Measurements from ENCODE around the gene OTUB1. TPM values are rescaled to one million over a fixed set of nuclear protein-coding genes. Genes with fewer than 3 reads are reported as not detected.

OTUB1 gene
- total RNA-seq, 1 donor from 2014 or later = 124 TPM

DNA sequence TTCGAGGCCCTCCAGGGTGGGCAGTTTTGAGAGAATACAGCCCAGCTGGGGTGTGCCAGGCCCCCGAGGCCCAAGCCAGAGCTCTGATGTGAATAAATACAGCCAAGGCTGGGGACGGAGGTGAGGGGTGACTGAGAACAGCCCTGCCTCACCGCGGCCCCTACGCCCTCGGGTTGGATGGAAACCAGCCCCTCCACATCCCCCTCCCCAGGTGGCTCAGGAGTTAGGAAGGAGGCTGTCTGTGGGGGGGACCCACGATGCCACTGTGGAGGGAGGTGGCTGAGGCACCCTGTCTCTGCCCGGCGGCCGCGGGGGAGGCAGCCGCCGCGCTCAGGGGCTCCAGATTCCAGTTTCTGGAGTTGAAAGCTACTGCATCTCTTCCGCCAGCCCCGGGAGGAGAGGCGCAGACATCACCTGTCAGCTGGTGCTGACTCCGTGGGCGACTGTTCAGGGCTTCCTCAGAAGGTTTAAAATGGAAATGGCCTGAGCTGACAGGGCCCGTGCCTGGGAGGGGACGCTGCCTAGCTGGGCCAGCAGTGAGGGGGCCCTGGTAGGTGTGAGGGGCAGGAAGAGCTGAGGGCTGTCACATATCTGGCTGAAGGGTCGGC lies 50.9 kb downstream of the OTUB1 start:
- Mint-ChIP-seq H3K4me3 (ENCODE audit: low read depth) (no peak overlapping the region), H3K36me3 (ENCODE audit: insufficient read depth) (no peaks in the 10 kb centered on the region), H3K27me3 (peaks cover 57% of the 10 kb centered on the region), H3K27ac (no peak overlapping the region), H3K4me1 (ENCODE audit: low read depth) (peaks cover 8% of the 10 kb centered on the region), H3K9me3 (ENCODE audit: low read depth) (no peaks in the 10 kb centered on the region)
- TF ChIP-seq, protein P1, sequence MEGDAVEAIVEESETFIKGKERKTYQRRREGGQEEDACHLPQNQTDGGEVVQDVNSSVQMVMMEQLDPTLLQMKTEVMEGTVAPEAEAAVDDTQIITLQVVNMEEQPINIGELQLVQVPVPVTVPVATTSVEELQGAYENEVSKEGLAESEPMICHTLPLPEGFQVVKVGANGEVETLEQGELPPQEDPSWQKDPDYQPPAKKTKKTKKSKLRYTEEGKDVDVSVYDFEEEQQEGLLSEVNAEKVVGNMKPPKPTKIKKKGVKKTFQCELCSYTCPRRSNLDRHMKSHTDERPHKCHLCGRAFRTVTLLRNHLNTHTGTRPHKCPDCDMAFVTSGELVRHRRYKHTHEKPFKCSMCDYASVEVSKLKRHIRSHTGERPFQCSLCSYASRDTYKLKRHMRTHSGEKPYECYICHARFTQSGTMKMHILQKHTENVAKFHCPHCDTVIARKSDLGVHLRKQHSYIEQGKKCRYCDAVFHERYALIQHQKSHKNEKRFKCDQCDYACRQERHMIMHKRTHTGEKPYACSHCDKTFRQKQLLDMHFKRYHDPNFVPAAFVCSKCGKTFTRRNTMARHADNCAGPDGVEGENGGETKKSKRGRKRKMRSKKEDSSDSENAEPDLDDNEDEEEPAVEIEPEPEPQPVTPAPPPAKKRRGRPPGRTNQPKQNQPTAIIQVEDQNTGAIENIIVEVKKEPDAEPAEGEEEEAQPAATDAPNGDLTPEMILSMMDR (IDR thresholded peaks at IDR 0.05; ENCODE audit: unreplicated experiment) = no peak
- DNase-seq (ENCODE audit: low spot score, unreplicated experiment) = no peak

GRCh38 chr11:64038500-64038899 lies 52.3 kb downstream of the OTUB1 start:
- H3K4me1 Mint-ChIP-seq (ENCODE audit: low read depth) = peaks cover 8% of the 10 kb centered on the region
- DNase-seq (ENCODE audit: low spot score, unreplicated experiment) = no peak
- peaks cover 53% of the 10 kb centered on the region for H3K27me3 Mint-ChIP-seq
- H3K36me3 Mint-ChIP-seq (ENCODE audit: insufficient read depth) = no peaks in the 10 kb centered on the region
- H3K27ac Mint-ChIP-seq = no peak overlapping the region
- no peak overlapping the region for H3K4me3 Mint-ChIP-seq (ENCODE audit: low read depth)
- H3K9me3 Mint-ChIP-seq (ENCODE audit: low read depth) = no peaks in the 10 kb centered on the region
- TF ChIP-seq, protein P1 (IDR thresholded peaks at IDR 0.05; ENCODE audit: unreplicated experiment) = no peak

DNA sequence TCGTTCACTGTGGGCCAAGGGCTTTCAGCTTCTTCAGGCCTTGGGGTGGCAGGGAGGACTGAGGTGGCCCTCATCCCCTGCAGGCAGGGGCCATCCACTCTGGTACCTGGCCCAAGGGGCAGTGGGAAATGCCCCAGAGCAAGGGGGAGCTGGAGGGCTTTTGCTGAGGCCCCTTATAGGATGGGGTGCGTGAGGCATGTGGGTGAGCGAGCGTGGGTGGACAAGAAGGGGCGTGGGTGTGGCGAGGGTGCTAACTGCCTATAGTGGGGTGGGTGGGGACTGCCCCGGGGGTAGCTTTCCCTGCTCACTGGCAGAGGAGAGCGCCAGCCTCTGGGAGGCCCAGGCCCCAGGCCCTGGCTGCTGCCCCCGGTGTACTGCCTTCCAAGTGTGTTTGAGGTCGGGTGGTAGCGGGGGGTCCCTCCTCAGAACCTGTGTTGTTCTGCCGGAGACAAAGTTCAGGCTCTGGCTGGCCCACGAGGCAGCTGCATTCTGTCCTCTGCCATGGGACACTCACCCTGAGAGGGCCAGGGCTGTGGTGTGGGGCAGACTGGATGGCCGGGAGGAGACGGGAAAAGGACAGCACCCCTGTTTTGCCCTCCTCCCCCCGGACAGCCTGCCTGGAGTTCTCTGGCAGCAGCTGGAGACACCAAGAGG lies 52.9 kb downstream of the OTUB1 start:
- Mint-ChIP-seq H3K4me3 (ENCODE audit: low read depth) (no peak overlapping the region), H3K27me3 (peaks cover 48% of the 10 kb centered on the region), H3K9me3 (ENCODE audit: low read depth) (no peaks in the 10 kb centered on the region), H3K4me1 (ENCODE audit: low read depth) (peaks cover 8% of the 10 kb centered on the region), H3K27ac (no peak overlapping the region), H3K36me3 (ENCODE audit: insufficient read depth) (no peaks in the 10 kb centered on the region)
- no peak for DNase-seq (ENCODE audit: low spot score, unreplicated experiment)
- TF ChIP-seq, protein P1 (IDR thresholded peaks at IDR 0.05; ENCODE audit: unreplicated experiment) = no peak

DNA sequence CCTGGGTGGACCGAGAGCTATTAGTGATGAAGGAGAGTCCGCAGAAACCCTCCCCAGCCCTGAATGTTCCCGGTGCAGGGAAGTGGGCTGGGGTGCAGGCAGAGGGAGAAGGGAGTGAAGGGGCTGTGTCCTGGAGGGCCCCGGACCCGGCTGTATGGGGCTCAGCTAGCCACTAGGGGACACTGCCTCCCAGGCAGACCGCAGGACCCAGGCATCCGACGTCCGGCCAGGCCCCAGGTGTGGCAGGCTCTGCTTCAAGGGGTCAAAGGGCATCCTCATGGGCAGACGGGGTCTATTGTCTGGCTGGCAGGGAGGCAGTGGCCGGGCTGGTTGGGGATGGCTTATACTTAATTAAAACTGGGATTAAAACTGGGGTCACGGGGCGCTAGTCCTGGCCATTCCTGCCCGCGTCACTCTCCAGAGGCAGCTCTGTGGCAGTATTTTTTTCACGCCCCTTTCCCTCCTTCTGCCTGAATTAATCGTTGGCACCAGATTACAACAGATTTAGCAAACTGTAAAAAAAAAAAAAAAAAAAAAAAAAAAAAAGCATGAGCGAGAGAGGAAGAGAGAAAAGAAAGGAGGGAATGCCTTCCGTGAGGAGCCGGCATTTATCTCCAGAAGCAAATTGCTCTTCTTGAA lies 54.6 kb downstream of the OTUB1 start:
- H3K36me3 Mint-ChIP-seq (ENCODE audit: insufficient read depth) = no peaks in the 10 kb centered on the region
- no peak overlapping the region for H3K27ac Mint-ChIP-seq
- TF ChIP-seq, protein P1 (IDR thresholded peaks at IDR 0.05; ENCODE audit: unreplicated experiment) = peak; percentile 63
- H3K9me3 Mint-ChIP-seq (ENCODE audit: low read depth) = no peaks in the 10 kb centered on the region
- peaks cover 8% of the 10 kb centered on the region for H3K4me1 Mint-ChIP-seq (ENCODE audit: low read depth)
- H3K27me3 Mint-ChIP-seq = peaks cover 44% of the 10 kb centered on the region
- DNase-seq (ENCODE audit: low spot score, unreplicated experiment) = no peak
- H3K4me3 Mint-ChIP-seq (ENCODE audit: low read depth) = no peak overlapping the region

DNA sequence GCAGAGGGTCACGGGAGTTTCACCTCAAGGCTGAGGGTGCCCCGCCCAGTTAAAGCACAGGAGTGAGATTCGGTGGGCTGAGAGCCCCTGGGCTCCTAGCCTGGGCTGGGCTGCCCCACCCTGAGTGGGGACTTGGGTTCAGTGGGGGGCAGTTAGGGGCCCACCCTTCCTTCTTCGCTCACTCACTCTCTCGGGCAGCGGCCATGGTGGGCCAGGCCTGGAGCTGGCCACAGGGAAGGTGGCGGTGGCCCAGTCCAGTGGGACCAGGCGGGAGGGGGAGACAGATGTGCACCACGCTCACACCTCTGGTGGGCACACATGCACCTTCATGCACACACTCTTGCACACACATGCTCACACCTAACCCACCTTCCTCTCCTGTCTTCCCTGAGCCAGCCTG lies 55.6 kb downstream of the OTUB1 start:
- Mint-ChIP-seq H3K4me3 (ENCODE audit: low read depth) (no peak overlapping the region), H3K27me3 (peaks cover 49% of the 10 kb centered on the region), H3K27ac (no peak overlapping the region), H3K9me3 (ENCODE audit: low read depth) (no peaks in the 10 kb centered on the region), H3K36me3 (ENCODE audit: insufficient read depth) (no peaks in the 10 kb centered on the region), H3K4me1 (ENCODE audit: low read depth) (peaks cover 8% of the 10 kb centered on the region)
- no peak for DNase-seq (ENCODE audit: low spot score, unreplicated experiment)
- TF ChIP-seq, protein P1 (IDR thresholded peaks at IDR 0.05; ENCODE audit: unreplicated experiment) = no peak

All from progenitor cell of endocrine pancreas (in vitro differentiated cells).